Activated CD4-positive, alpha-beta T cell treated with anti-CD3 and anti-CD28 coated beads, Interleukin-2, amount 50 U/mL, for 48 hours (primary cell): Measurements from ENCODE around the gene TNFSF11.

Source experiments
- DNase-seq, 2 experiments: peaks; one replicate each; pipeline ENCODE4 v3.0.0-alpha.2; 2020

The TNFSF11 gene

DNA sequence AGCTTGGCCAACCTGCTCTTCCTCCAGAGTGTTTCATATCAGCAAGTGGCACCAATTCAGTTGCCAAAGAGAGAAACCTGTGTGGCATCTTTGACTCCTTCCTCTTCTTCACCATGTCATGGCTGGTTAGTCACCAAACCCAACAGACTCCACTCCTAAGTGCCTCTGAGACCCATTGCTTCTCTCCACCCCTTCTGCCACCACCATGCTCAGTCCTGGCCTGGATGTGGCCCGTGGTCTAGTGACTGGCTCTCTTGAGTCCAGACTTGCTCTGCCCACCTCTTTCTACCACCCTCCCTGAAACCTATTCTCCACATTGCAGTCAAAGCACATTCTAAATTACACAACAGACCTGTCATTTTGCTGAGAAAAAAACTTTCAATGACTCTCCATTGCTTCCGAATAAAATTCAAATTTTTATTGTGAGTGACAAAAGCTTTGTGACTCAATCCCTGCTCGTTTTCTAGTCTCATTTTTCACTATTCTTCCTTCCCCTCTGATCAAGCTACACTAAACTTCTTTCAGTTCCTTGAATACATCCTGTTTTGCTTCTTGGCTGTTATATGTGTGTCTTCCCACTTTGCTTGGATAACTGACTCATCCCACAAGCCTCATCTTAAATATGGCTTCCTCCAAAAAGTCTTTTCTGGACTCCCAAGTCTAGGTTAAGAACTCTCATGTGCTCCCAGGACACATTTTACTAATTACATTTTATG is 12.0 kb upstream of the TNFSF11 start:
- DNase-seq: peak; percentile 41 to 57

DNA sequence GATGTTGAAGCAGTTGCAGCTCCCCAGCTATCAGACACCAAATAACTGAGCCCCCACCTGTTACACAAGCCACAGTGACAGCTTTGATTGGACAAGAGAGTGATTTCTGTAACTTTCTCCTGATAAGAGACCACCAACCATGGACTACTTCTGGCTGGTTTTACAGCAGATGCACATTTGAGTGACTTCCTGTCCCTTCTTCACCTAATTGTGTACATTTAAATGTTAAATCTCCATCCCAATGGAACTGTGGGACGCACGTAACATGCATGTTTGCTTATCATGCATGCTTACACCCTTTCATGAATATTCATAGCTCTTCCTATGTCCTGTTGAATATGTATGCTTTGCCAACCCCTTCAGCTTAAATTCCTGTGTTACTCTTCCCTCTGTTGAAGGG is 6.0 kb upstream of the TNFSF11 start:
- DNase-seq: no peak

DNA sequence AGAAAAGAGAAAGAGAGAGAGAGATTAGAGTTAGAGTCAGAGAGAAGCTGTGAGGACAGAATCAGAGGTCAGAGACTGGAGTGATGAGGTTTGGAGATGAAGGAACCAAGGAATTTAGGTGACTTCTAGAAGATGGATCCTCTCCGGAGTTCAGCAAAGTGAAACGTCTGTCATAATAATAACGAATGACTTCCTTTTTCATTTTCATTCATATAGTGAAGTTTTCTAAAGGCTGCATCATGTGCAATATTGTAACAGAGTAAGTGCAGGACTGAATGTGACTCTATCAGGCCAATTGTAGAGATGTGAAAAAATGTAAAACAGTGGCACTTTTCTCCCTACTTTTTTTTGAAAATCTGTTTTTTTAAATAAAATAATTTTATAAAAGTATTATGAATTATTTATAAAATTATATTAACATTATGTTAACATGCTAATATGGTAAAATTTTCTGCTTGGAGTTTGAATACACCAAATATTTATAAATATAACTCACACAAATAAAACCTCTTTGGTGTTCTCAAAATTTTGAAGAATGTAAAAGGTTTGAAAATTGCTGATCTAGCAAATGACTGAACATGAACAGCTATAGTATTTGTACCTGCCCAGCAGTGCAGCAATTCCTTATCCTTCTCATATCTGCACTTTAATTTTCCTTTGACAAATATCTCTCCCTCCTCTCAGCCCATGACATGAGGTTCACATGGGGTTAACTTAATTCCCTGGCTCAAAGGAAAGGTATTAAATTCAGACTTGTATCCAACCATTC is 4.2 kb upstream of the TNFSF11 start:
- no peak for DNase-seq

DNA sequence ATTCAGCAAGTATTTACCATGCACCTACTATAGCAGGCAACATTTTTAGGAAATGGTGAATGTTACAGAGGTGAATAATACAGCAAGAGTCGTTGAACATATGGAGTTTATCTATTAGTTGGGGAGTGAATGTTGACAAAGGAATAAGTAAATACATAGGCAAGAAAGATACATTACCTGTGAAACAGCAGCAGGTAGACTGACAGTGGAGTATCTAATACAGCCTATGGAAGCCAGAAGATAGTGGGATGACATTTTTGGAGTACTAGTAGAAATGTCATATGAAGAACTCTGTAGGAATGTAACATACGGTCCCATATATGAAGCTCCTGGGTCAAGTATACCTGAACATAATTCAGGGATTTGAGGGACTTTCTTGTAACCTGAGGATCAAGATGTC is 2.1 kb upstream of the TNFSF11 start:
- DNase-seq: no peak

DNA sequence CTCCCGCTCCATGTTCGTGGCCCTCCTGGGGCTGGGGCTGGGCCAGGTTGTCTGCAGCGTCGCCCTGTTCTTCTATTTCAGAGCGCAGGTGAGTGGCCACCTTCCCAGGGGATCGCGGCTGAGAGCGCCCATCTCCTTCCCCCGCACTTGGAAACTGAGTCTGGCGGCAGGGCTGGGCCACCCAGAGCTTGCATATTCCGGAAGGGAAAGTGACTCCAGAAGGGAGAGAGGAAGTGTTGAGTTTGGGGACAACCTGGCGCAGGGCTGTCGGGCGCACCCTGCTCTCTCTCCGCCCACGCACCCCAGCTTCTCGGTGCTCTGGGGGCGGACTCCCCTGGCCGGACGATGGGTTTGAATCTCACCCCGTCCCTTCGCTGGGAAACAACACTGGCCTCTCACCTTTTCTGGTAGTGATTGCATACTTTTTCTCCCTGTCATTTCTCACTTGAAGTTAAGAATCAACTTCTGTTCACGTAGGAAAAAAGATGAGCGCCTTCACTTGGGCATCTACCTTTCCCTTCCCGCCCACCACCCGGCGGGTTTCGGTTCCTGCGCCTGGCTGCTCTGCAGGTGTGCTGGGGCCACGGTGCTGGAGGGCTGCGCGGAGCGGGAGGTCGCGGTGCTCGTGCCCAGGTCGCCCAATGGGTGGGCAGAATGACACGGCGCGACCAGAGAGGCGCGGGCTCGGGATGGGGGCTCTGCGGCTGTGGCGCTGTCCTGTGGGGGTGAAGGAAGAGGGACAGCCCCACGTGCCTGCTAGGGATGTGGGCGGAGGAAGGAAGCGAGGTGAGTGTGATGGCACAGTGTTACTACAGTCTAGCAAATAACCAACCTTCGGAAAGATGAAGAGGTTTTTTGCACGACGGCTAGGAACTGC is 721 bp downstream of the TNFSF11 start:
- DNase-seq: peak; percentile 65 to 71

DNA sequence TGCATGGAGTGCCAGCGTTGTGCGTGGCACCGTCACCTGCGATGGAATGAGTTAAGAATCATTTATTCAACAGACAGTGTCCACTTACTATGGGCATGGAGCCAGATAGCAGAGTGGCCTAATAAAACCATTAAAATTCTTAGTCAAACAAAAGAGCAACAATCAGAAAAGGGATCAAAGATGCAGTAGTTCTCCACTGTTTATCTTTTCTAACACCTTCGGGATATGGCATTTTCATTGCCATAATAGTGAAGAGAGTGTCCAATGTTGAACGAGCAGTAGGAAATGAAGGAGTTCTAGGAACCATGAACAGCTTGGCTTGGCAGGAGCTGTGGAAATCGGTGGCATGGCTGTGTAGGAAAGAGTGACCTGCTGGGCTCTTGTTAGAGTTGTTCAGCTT is 2.0 kb downstream of the TNFSF11 start:
- no peak for DNase-seq

DNA sequence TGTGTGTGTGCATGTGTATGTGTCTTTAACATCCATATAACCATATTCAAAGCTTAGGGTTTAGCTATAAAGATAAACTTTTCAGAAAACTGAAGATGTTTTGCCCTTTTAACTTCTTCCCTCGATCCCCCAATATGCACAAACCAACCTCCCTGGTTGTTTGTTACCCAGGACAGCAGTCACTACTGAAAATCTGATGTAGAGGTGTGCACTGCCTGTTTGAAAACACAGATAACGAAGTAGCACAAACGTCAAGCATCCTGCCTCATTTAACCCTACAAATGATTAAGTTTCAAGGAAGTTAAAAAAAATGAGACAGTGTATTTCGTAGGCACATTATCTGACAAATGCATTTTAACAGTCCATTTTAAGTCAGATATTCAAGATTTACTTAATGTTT is 3.6 kb downstream of the TNFSF11 start:
- no peak for DNase-seq

DNA sequence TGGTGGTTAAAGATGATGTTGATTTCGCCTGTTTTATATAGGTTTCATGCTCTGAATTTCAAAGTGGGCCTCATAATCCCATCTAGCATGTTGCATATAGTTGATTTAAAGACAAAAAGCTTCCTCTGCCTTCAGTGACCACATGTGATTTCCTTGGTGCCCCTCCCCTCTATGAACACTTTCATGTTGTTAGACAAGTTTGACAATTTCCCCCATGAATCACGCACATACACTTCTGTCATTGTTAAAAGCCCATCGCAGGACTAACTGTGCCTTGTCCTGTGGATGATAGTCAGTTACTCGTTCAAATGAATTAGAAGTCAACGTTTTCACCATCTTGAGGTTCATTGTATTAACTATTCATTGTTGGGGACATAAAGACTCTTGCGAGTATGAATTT is 6.7 kb downstream of the TNFSF11 start:
- no peak for DNase-seq

DNA sequence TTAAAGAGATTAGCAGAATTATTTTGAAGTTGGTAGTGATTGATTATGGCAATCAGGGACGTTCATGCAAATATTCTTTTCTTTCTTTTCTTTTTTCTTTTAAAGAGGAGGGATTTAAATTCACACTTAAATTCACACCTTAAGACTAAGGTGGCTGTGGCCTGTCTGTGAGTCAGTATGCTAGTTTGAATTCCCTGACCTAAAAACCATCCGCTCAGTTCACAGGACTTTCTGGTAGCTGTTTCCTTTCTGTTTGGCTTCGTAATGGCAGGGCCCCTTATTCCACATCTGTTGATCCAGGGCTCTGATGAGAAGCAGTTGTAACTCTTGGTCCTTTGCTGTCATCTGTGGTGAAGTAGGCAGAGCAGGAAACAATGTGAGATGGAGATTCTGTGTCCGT is 7.5 kb downstream of the TNFSF11 start:
- DNase-seq: no peak

DNA sequence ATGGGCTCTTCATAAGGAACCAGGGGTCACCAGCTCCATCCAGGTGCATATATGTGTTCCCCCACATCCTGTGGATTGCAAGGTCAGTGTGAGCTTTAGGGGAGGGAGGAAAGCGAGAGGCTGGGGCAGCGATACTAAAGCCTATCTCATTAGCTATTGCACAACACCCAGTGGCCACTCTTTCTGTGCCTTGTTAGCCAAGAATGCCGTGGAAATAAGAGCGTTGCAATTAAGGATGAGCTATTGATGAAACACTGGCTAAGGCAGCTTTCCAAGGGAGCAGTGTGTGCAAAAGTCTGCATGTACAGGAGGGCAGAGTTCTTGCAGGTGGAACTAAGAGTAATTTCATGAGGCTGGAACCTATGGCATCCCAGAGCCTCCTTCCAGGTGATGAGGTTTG is 17.6 kb downstream of the TNFSF11 start:
- no peak for DNase-seq

DNA sequence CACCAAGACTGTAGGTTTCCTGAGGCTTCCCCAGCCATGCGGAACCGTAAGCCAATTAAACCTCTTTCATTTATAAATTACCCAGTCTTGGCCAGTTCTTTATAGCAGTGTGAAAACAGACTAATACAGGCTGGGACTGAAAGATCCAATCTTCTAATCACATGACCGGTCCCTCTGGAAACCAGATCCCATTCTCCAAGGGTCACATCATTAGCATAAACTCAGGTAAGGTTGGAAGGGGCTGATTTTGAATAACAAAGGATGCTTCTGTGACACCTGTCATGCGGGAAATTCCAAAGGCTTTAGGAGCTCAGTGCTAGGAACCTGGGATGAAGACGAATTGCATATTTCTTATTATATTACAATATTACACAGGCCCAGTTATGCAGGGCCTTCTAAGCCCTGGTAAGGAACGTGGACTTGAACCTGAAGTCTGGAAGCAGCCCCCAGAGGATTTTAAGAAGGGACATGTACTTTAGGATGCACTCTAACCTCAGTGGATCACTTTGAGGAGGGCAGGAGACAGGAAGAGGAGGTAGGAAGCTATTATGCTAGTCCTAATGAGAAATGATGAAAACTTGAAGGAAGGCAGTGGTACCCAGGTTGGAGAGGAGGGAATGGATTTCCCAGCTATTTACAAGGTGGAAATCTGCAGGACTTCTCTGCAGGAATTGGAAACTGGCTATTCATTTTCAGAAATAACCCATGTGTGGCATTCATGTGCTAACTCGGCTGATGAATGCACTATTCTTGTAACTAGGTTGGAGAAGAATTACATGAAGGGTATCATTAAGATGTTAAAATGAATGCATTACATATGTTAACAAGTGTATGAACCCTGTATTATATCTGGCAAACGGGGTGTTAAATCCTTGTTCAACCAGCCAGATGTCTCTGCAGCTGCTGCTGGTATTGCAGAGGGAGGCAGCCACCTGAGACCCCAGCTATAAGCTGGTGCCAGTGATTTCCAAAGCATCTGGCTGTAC is 19.3 kb downstream of the TNFSF11 start:
- no peak for DNase-seq

DNA sequence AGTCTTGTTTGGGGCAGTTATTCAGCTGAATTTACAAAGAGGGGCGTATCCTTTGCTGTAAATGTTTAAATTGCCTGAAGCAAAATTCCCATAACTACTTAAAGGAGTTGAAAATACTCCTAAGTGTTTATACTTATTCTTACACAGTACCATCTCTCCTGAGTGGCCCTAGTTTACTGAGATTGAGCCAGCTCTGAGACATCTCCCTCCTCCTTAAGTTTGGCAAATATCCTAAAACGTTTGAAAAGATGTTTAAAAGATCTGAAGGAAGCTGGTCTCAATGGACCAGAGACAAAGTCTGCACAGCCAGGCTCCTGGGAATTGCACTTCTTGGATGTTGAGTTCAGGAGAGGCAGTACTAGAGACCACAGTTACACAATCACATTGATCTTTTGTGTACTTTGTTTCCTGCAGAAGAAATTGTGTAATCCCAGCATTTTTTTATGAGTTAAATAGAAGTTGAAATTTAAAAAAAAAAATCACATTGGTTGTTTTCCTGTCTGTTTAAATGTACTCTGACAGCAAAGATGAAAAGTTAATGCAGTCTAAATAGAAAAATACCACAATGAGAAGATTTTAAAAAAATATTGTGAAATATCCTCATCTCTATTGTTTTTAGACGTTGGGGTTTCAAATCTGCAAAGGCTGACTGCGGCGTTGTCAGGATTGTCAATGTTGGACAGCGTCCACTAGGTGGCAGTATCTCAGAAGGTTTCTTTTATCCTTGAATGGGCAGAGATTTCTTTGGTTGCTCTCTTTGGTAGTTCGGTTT is 20.7 kb downstream of the TNFSF11 start:
- DNase-seq: peak; percentile 46 to 63

DNA sequence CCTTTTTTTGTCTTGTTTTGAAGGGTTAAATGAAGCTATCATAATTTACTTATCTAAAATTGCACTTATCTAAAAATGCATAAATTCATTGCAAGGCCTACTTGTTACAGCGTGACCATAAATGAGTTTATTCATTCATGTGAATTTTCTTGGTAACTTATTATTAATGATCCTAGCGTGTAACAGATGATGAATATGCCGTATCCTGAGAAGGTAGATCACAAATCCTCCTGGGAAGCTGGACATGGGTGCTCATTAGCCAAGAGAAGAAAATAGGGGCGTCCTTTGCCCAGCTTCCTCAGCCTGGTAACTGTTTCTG is 21.3 kb downstream of the TNFSF11 start:
- DNase-seq: no peak

DNA sequence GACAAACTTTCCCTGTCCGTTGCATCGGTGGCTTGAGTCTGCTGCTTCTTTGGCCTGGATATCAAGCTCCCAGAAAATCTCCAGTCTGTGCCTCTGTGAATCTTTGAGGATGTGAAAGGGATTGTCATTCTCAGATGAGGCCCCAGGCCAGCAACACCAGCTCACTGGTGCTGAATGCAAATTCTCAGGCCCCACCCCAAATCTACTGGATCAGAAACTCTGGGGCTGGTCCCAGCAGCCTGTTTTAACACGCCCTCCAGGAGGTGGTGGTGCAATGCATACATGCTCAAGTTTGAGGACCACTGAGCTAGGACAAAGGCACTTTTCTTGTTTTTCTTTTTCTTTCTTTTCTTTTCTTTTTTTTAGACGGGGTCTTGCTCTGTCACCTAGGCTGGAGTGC is 23.6 kb downstream of the TNFSF11 start:
- no peak for DNase-seq

DNA sequence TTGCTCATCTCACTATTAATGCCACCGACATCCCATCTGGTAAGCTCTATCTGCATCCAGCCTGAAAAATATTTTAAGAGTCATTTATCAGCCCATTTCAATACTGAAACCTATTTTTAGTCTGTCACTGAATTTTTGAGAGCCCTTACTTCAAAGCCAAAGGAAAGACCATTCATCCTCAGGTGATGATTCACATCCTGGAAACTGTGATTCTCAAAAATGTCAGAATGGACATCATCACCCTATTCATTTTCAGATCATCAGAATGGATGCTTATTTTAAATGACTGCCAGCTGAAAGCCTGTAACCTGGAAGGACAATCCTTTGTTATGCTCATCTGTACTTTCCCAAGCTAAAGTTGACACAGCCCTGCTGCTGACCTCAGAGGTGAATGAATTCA is 27.0 kb downstream of the TNFSF11 start:
- DNase-seq: no peak

DNA sequence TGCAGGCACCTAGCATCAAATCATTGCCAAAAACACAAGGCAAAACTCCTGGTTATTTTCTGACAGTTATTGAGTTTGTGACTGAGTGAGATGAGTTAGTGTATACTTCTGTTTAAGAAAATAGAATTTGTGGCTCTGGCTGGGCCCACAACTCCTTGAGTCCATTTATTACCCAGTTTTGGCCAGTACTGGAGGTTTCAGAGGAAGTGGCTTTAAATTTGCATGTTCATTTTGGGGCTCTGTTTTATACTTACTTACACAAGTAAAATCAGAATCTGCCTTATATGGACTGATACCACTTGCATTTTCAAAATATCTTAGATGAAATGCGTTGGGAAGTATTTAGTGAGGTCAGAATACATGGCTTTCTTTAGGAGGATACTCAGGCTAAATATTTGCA is 29.0 kb downstream of the TNFSF11 start:
- DNase-seq: no peak

DNA sequence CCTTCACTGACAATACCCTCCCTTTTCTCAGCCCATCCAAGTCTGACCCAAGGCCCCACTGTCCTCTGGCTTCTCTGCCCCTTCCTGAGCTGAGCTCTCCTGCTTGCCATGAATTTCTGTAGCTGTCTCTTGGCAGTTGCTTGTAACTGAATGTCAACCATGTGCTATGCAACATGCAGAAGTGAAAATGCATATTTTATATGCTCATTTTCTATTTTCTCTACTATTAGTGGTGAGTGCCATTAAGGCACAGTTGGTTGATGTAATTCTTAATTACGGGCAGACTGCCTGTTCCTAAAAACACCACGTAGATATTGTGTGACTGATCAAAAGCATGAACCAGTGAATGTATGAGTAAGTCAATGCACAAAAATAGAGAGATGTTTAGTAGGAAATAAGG is 29.6 kb downstream of the TNFSF11 start:
- no peak for DNase-seq

DNA sequence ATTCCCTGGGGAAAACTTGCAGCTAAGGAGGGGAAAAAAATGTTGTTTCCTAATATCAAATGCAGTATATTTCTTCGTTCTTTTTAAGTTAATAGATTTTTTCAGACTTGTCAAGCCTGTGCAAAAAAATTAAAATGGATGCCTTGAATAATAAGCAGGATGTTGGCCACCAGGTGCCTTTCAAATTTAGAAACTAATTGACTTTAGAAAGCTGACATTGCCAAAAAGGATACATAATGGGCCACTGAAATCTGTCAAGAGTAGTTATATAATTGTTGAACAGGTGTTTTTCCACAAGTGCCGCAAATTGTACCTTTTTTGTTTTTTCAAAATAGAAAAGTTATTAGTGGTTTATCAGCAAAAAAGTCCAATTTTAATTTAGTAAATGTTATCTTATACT is 33.6 kb downstream of the TNFSF11 start:
- DNase-seq: no peak

DNA sequence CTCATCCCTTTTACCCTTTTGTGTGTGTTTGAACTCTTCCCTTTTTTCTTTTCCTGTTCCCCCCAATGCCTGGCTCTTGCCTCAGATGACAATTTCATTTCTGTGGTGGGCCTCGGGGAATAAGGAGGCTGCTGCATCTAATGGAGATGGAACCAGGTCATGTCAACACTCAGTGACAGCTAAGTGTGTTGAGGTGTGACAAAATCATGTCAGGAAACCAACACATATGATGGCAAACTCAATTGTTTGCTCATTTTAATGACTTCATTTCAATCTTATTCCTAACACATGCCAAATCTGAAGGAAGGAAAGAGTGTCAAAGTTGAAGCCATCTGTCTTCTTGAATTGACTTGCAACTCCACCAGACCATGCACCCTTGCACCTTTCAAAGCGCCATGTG is 36.7 kb downstream of the TNFSF11 start:
- no peak for DNase-seq

DNA sequence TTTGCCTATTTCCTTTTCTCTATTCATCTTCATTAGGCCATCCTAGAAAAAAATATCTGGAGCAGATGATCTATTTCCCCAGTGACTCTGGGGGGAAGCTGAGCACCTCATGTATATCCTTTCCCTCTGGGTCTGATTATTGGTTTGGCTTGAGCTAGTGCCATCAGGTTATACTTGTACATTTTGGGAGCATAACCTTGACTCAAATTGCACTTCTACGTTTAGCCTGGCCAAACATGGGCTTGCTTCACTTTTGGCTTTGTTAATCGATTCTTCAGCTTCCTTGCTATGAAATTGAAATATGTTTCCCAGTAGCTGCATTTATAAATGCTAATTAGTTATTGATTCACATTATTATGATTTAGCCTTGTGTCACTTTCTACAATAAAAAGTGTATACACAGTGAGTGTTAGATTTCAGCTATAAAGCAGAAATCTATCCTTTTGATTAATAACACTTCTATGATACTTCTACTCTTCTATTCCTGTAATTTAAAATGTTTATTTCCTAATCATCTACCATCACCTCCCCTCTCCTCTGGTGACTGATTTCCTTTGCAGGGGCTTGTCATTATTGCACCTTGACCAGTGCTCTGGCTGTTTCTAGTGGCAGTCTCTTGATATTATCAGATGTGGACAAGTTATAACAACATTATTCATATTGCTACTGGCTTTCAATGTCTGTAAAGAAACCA is 37.3 kb downstream of the TNFSF11 start:
- no peak for DNase-seq
